GM12892 (cell line): Measurements from ENCODE around the gene DDX25.

Experiments
- POLR2A ChIP-seq: IDR thresholded peaks from 2 replicates; pipeline ENCODE4 v1.6.1; 2011; ENCODE audit warnings: low read depth, low read length, control low read depth
- POLR2AphosphoS5 ChIP-seq: IDR thresholded peaks from 2 replicates; pipeline ENCODE4 v1.6.1; 2011; ENCODE audit warnings: low read depth, low read length, control low read depth

GRCh38 chr11:125881291-125881690, 23.0 kb upstream of the DDX25 start:
- TF ChIP-seq POLR2AphosphoS5 (no peak), POLR2A (no peak)
